Measurements from ENCODE around the gene NPHP4.
"Not testable (repeated sequence)": the region's sequence is repeated elsewhere in the genome, so short reads cannot be mapped to it uniquely, and the experiment has no call there.

Gene NPHP4

GRCh38 chr1:5858246-5858645, 134.0 kb downstream of the NPHP4 start:
- no peaks in the 10 kb centered on the region for H3K9me3 Mint-ChIP-seq
- no peaks in the 10 kb centered on the region for H3K27me3 Mint-ChIP-seq (ENCODE audit: low read depth)
- no peak overlapping the region for H3K27ac Mint-ChIP-seq
- no peaks in the 10 kb centered on the region for H3K4me1 Mint-ChIP-seq (ENCODE audit: low read depth)
- no peak overlapping the region for H3K4me3 Mint-ChIP-seq
- H3K36me3 Mint-ChIP-seq (ENCODE audit: low read depth) = no peaks in the 10 kb centered on the region

GRCh38 chr1:5857508-5858090, 134.6 kb downstream of the NPHP4 start:
- Mint-ChIP-seq H3K27me3 (ENCODE audit: low read depth) (no peaks in the 10 kb centered on the region), H3K9me3 (no peaks in the 10 kb centered on the region), H3K4me1 (ENCODE audit: low read depth) (no peaks in the 10 kb centered on the region), H3K4me3 (no peak overlapping the region), H3K27ac (no peak overlapping the region), H3K36me3 (ENCODE audit: low read depth) (no peaks in the 10 kb centered on the region)

GRCh38 chr1:5857011-5857410, 135.2 kb downstream of the NPHP4 start:
- Mint-ChIP-seq H3K27ac (no peak overlapping the region), H3K9me3 (no peaks in the 10 kb centered on the region), H3K4me3 (no peak overlapping the region), H3K4me1 (ENCODE audit: low read depth) (no peaks in the 10 kb centered on the region), H3K36me3 (ENCODE audit: low read depth) (no peaks in the 10 kb centered on the region), H3K27me3 (ENCODE audit: low read depth) (no peaks in the 10 kb centered on the region)

- H3K27me3 Mint-ChIP-seq (ENCODE audit: low read depth) = no peaks in the 10 kb centered on the region
- H3K4me1 Mint-ChIP-seq (ENCODE audit: low read depth) = no peaks in the 10 kb centered on the region
- H3K4me3 Mint-ChIP-seq = no peak overlapping the region
- no peak overlapping the region for H3K27ac Mint-ChIP-seq
- no peaks in the 10 kb centered on the region for H3K9me3 Mint-ChIP-seq
- H3K36me3 Mint-ChIP-seq (ENCODE audit: low read depth) = no peaks in the 10 kb centered on the region
Measured at GRCh38 chr1:5856246-5856815, 135.9 kb downstream of the NPHP4 start.

GRCh38 chr1:5855196-5855897, 136.9 kb downstream of the NPHP4 start:
- Mint-ChIP-seq H3K27me3 (ENCODE audit: low read depth) (no peaks in the 10 kb centered on the region), H3K4me1 (ENCODE audit: low read depth) (no peaks in the 10 kb centered on the region), H3K36me3 (ENCODE audit: low read depth) (no peaks in the 10 kb centered on the region), H3K9me3 (no peaks in the 10 kb centered on the region), H3K27ac (no peak overlapping the region), H3K4me3 (no peak overlapping the region)

- no peaks in the 10 kb centered on the region for H3K9me3 Mint-ChIP-seq
- H3K4me3 Mint-ChIP-seq = no peak overlapping the region
- no peak overlapping the region for H3K27ac Mint-ChIP-seq
- H3K4me1 Mint-ChIP-seq (ENCODE audit: low read depth) = no peaks in the 10 kb centered on the region
- H3K36me3 Mint-ChIP-seq (ENCODE audit: low read depth) = no peaks in the 10 kb centered on the region
- no peaks in the 10 kb centered on the region for H3K27me3 Mint-ChIP-seq (ENCODE audit: low read depth)
Measured at GRCh38 chr1:5854754-5855153, 137.5 kb downstream of the NPHP4 start.

GRCh38 chr1:5853858-5854257, 138.4 kb downstream of the NPHP4 start:
- H3K9me3 Mint-ChIP-seq; H3K36me3 Mint-ChIP-seq (ENCODE audit: low read depth); H3K27me3 Mint-ChIP-seq (ENCODE audit: low read depth); H3K4me1 Mint-ChIP-seq (ENCODE audit: low read depth); H3K27ac Mint-ChIP-seq; H3K4me3 Mint-ChIP-seq: not testable (repeated sequence)

GRCh38 chr1:5850503-5850902, 141.7 kb downstream of the NPHP4 start:
- Mint-ChIP-seq H3K27me3 (ENCODE audit: low read depth) (no peaks in the 10 kb centered on the region), H3K4me1 (ENCODE audit: low read depth) (no peaks in the 10 kb centered on the region), H3K9me3 (no peaks in the 10 kb centered on the region), H3K36me3 (ENCODE audit: low read depth) (no peaks in the 10 kb centered on the region), H3K4me3 (no peak overlapping the region), H3K27ac (no peak overlapping the region)

GRCh38 chr1:5849550-5849949, 142.7 kb downstream of the NPHP4 start:
- H3K27ac Mint-ChIP-seq = no peak overlapping the region
- no peaks in the 10 kb centered on the region for H3K9me3 Mint-ChIP-seq
- no peaks in the 10 kb centered on the region for H3K36me3 Mint-ChIP-seq (ENCODE audit: low read depth)
- no peaks in the 10 kb centered on the region for H3K4me1 Mint-ChIP-seq (ENCODE audit: low read depth)
- H3K27me3 Mint-ChIP-seq (ENCODE audit: low read depth) = no peaks in the 10 kb centered on the region
- H3K4me3 Mint-ChIP-seq = no peak overlapping the region

- Mint-ChIP-seq H3K36me3 (ENCODE audit: low read depth) (no peaks in the 10 kb centered on the region), H3K9me3 (no peaks in the 10 kb centered on the region), H3K27me3 (ENCODE audit: low read depth) (no peaks in the 10 kb centered on the region), H3K4me3 (no peak overlapping the region), H3K27ac (no peak overlapping the region), H3K4me1 (ENCODE audit: low read depth) (no peaks in the 10 kb centered on the region)
Measured at GRCh38 chr1:5847013-5847659, 145.1 kb downstream of the NPHP4 start.

GRCh38 chr1:5845376-5845775, 146.8 kb downstream of the NPHP4 start:
- Mint-ChIP-seq H3K4me3 (no peak overlapping the region), H3K27ac (no peak overlapping the region), H3K9me3 (no peaks in the 10 kb centered on the region), H3K27me3 (ENCODE audit: low read depth) (no peaks in the 10 kb centered on the region), H3K4me1 (ENCODE audit: low read depth) (no peaks in the 10 kb centered on the region), H3K36me3 (ENCODE audit: low read depth) (no peaks in the 10 kb centered on the region)

GRCh38 chr1:5844442-5844841, 147.8 kb downstream of the NPHP4 start:
- H3K36me3 Mint-ChIP-seq (ENCODE audit: low read depth) = no peaks in the 10 kb centered on the region
- H3K4me1 Mint-ChIP-seq (ENCODE audit: low read depth) = no peaks in the 10 kb centered on the region
- H3K4me3 Mint-ChIP-seq = no peak overlapping the region
- H3K27me3 Mint-ChIP-seq (ENCODE audit: low read depth) = no peaks in the 10 kb centered on the region
- H3K27ac Mint-ChIP-seq = no peak overlapping the region
- H3K9me3 Mint-ChIP-seq = no peaks in the 10 kb centered on the region

- H3K27ac Mint-ChIP-seq = no peak overlapping the region
- no peaks in the 10 kb centered on the region for H3K9me3 Mint-ChIP-seq
- H3K4me1 Mint-ChIP-seq (ENCODE audit: low read depth) = no peaks in the 10 kb centered on the region
- no peak overlapping the region for H3K4me3 Mint-ChIP-seq
- H3K36me3 Mint-ChIP-seq (ENCODE audit: low read depth) = no peaks in the 10 kb centered on the region
- H3K27me3 Mint-ChIP-seq (ENCODE audit: low read depth) = no peaks in the 10 kb centered on the region
Measured at GRCh38 chr1:5843521-5844096, 148.6 kb downstream of the NPHP4 start.

- Mint-ChIP-seq H3K36me3 (ENCODE audit: low read depth) (no peaks in the 10 kb centered on the region), H3K4me1 (ENCODE audit: low read depth) (no peaks in the 10 kb centered on the region), H3K4me3 (no peak overlapping the region), H3K27me3 (ENCODE audit: low read depth) (no peaks in the 10 kb centered on the region), H3K27ac (no peak overlapping the region), H3K9me3 (no peaks in the 10 kb centered on the region)
Measured at GRCh38 chr1:5842679-5843078, 149.5 kb downstream of the NPHP4 start.

- Mint-ChIP-seq H3K36me3 (ENCODE audit: low read depth) (no peaks in the 10 kb centered on the region), H3K4me1 (ENCODE audit: low read depth) (no peaks in the 10 kb centered on the region), H3K4me3 (no peak overlapping the region), H3K27ac (no peak overlapping the region), H3K9me3 (no peaks in the 10 kb centered on the region), H3K27me3 (ENCODE audit: low read depth) (no peaks in the 10 kb centered on the region)
Measured at GRCh38 chr1:5840551-5841001, 151.6 kb downstream of the NPHP4 start.
